SK-N-SH treated with all-trans-retinoic acid at 6 μM for 48 hours (cell line): ENCODE data around the gene BST1.

Source experiments
- ATAC-seq: fragments of 200-7000 bp; cut with Tn5 transposase; 3 replicates; pipeline ENCODE4 v1.9.1; 2020; ENCODE audit warnings: mild to moderate bottlenecking, moderate library complexity
- ARNTL ChIP-seq: fragments of 450-650 bp; formaldehyde crosslinking; IDR thresholded peaks from 2 replicates; pipeline ENCODE4 v1.5.0; 2020; ENCODE audit warnings: low read depth, mild to moderate bottlenecking, moderate library complexity, borderline replicate concordance
- BACH2 ChIP-seq: fragments of 250-450 bp; sonication (Bioruptor Pico); IDR thresholded peaks from 2 replicates; pipeline ENCODE4 v1.9.0; 2021; ENCODE audit warnings: mild to moderate bottlenecking, borderline replicate concordance
- CSDC2 ChIP-seq: fragments of 250-450 bp; sonication (Bioruptor Pico); IDR thresholded peaks from 2 replicates; pipeline ENCODE4 v1.5.0; 2020; ENCODE audit warnings: mild to moderate bottlenecking, moderate library complexity
- ESRRG ChIP-seq: fragments of 250-450 bp; sonication (Bioruptor Pico); IDR thresholded peaks from 2 replicates; pipeline ENCODE4 v1.6.1; 2021; ENCODE audit warnings: mild to moderate bottlenecking
- GLIS3 ChIP-seq: fragments of 250-450 bp; sonication (Bioruptor Pico); IDR thresholded peaks from 2 replicates; pipeline ENCODE4 v1.5.0; 2020; ENCODE audit warnings: mild to moderate bottlenecking, moderate library complexity
- ISL1 ChIP-seq: fragments of 250-450 bp; sonication (Bioruptor Pico); IDR thresholded peaks from 2 replicates; pipeline ENCODE4 v2.1.2; 2022; ENCODE audit warnings: mild to moderate bottlenecking, moderate library complexity
- PATZ1 ChIP-seq: fragments of 250-450 bp; sonication (Bioruptor Pico); IDR thresholded peaks from 2 replicates; pipeline ENCODE4 v1.8.0; 2020; ENCODE audit warnings: mild to moderate bottlenecking, moderate library complexity, borderline replicate concordance
- PPARA ChIP-seq: fragments of 250-450 bp; sonication (Bioruptor Pico); IDR thresholded peaks from 2 replicates; pipeline ENCODE4 v1.5.0; 2020; ENCODE audit warnings: mild to moderate bottlenecking, borderline replicate concordance
- RARB ChIP-seq: fragments of 250-450 bp; sonication (Bioruptor Pico); IDR thresholded peaks from 2 replicates; pipeline ENCODE4 v1.8.0; 2021; ENCODE audit warnings: mild to moderate bottlenecking, moderate library complexity
- SNAI2 ChIP-seq: fragments of 250-450 bp; sonication (Bioruptor Pico); IDR thresholded peaks from 2 replicates; pipeline ENCODE4 v1.5.0; 2020; ENCODE audit warnings: mild to moderate bottlenecking, moderate library complexity
- TCF4 ChIP-seq: fragments of 250-450 bp; sonication (Bioruptor Pico); IDR thresholded peaks from 2 replicates; pipeline ENCODE4 v1.8.0; 2021; ENCODE audit warnings: mild to moderate bottlenecking, moderate library complexity, borderline replicate concordance
- TOX ChIP-seq: fragments of 250-450 bp; sonication (Bioruptor Pico); IDR thresholded peaks from 2 replicates; pipeline ENCODE4 v1.8.0; 2021; ENCODE audit warnings: mild to moderate bottlenecking, moderate library complexity, borderline replicate concordance
- TSHZ2 ChIP-seq: fragments of 250-450 bp; sonication (Bioruptor Pico); IDR thresholded peaks from 2 replicates; pipeline ENCODE4 v1.5.0; 2020; ENCODE audit warnings: mild to moderate bottlenecking, moderate library complexity
- ZC3H10 ChIP-seq: fragments of 250-450 bp; sonication (Bioruptor Pico); IDR thresholded peaks from 2 replicates; pipeline ENCODE4 v1.5.1; 2021; ENCODE audit warnings: mild to moderate bottlenecking, moderate library complexity
- ZFP3 ChIP-seq: fragments of 250-450 bp; sonication (Bioruptor Pico); IDR thresholded peaks from 2 replicates; pipeline ENCODE4 v1.5.0; 2020; ENCODE audit warnings: mild to moderate bottlenecking, moderate library complexity
- ZFP30 ChIP-seq: fragments of 450-650 bp; formaldehyde crosslinking; IDR thresholded peaks from 2 replicates; pipeline ENCODE4 v1.5.0; 2022; ENCODE audit warnings: mild to moderate bottlenecking, moderate library complexity
- ZNF565 ChIP-seq: fragments of 450-650 bp; formaldehyde crosslinking; conservative IDR thresholded peaks from 2 replicates; pipeline ENCODE4 v1.5.0; 2020; ENCODE audit warnings: low read depth, mild to moderate bottlenecking, moderate library complexity
- ZNF70 ChIP-seq: fragments of 450-650 bp; formaldehyde crosslinking; IDR thresholded peaks from 2 replicates; pipeline ENCODE4 v1.5.0; 2020; ENCODE audit warnings: mild to moderate bottlenecking, moderate library complexity
- ZNF8 ChIP-seq: fragments of 450-650 bp; formaldehyde crosslinking; IDR thresholded peaks from 2 replicates; pipeline ENCODE4 v1.5.0; 2020; ENCODE audit warnings: mild to moderate bottlenecking, moderate library complexity
- TF ChIP-seq, protein P1 (sequence below): fragments of 250-450 bp; sonication (Bioruptor Pico); IDR thresholded peaks from 2 replicates; pipeline ENCODE4 v1.5.1; 2020; ENCODE audit warnings: low read depth, mild to moderate bottlenecking, moderate library complexity
- TF ChIP-seq, protein P2 (sequence below): fragments of 250-450 bp; sonication (Bioruptor Pico); IDR thresholded peaks from 2 replicates; pipeline ENCODE4 v1.8.0; 2021; ENCODE audit warnings: low read depth, mild to moderate bottlenecking, moderate library complexity, borderline replicate concordance

BST1 gene

GRCh38 chr4:15765391-15765790, 62.5 kb downstream of the BST1 start:
- TF ChIP-seq GLIS3 (CRISPR knock-in tag) (no peak), TOX (CRISPR knock-in tag) (no peak), ZFP3 (CRISPR knock-in tag) (no peak), PATZ1 (CRISPR knock-in tag) (no peak), PPARA (no peak), RARB (CRISPR knock-in tag) (no peak), ZNF8 (CRISPR knock-in tag) (no peak), TSHZ2 (no peak), ZNF565 (CRISPR knock-in tag) (no peak), SNAI2 (CRISPR knock-in tag) (no peak), BACH2 (CRISPR knock-in tag) (no peak), ZFP30 (CRISPR knock-in tag) (no peak), CSDC2 (CRISPR knock-in tag) (no peak), ISL1 (no peak), ZC3H10 (CRISPR knock-in tag) (no peak)
- TF ChIP-seq, protein P1, sequence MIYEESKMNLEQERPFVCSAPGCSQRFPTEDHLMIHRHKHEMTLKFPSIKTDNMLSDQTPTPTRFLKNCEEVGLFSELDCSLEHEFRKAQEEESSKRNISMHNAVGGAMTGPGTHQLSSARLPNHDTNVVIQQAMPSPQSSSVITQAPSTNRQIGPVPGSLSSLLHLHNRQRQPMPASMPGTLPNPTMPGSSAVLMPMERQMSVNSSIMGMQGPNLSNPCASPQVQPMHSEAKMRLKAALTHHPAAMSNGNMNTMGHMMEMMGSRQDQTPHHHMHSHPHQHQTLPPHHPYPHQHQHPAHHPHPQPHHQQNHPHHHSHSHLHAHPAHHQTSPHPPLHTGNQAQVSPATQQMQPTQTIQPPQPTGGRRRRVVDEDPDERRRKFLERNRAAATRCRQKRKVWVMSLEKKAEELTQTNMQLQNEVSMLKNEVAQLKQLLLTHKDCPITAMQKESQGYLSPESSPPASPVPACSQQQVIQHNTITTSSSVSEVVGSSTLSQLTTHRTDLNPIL (CRISPR knock-in tag) = no peak
- TF ChIP-seq, protein P2, sequence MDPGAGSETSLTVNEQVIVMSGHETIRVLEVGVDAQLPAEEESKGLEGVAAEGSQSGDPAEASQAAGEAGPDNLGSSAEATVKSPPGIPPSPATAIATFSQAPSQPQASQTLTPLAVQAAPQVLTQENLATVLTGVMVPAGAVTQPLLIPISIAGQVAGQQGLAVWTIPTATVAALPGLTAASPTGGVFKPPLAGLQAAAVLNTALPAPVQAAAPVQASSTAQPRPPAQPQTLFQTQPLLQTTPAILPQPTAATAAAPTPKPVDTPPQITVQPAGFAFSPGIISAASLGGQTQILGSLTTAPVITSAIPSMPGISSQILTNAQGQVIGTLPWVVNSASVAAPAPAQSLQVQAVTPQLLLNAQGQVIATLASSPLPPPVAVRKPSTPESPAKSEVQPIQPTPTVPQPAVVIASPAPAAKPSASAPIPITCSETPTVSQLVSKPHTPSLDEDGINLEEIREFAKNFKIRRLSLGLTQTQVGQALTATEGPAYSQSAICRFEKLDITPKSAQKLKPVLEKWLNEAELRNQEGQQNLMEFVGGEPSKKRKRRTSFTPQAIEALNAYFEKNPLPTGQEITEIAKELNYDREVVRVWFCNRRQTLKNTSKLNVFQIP (CRISPR knock-in tag) = no peak
- no peak for ATAC-seq

- no peak for ATAC-seq
Measured at GRCh38 chr4:15765910-15766697, 63.2 kb downstream of the BST1 start.

More at GRCh38 chr4:15765910-15766697, 63.2 kb downstream of the BST1 start:
- TF ChIP-seq TSHZ2 = no peak
- no peak for TF ChIP-seq TCF4
- TF ChIP-seq, protein P2 (CRISPR knock-in tag) = no peak
- no peak for TF ChIP-seq RARB (CRISPR knock-in tag)
- no peak for TF ChIP-seq ESRRG (CRISPR knock-in tag)
- no peak for TF ChIP-seq ZNF70
- no peak for TF ChIP-seq ZC3H10 (CRISPR knock-in tag)
- TF ChIP-seq PPARA = no peak
- TF ChIP-seq GLIS3 (CRISPR knock-in tag) = no peak
- no peak for TF ChIP-seq ZFP30 (CRISPR knock-in tag)
- TF ChIP-seq ZNF565 (CRISPR knock-in tag) = no peak
- TF ChIP-seq ISL1 = no peak
- no peak for TF ChIP-seq ZNF8 (CRISPR knock-in tag)
- no peak for TF ChIP-seq BACH2 (CRISPR knock-in tag)
- TF ChIP-seq ZFP3 (CRISPR knock-in tag) = no peak
- no peak for TF ChIP-seq PATZ1 (CRISPR knock-in tag)
- no peak for TF ChIP-seq ARNTL (CRISPR knock-in tag)
- TF ChIP-seq, protein P1 (CRISPR knock-in tag) = no peak
- TF ChIP-seq, all 23 proteins: peak for 0
